Astrocyte of the spinal cord (primary cell): ENCODE data around the gene ZCCHC14.
"Not testable (repeated sequence)": the region's sequence is repeated elsewhere in the genome, so short reads cannot be mapped to it uniquely, and the experiment has no call there.

ENCODE experiments used
- DNase-seq: peaks from one replicate; pipeline ENCODE4 v3.0.0; 2011; ENCODE audit warnings: low read depth, low spot score
- H3K4me3 ChIP-seq: 2 replicates; pipeline ENCODE4 v1.5.1; 2011; ENCODE audit warnings: low read depth, mild to moderate bottlenecking, low read length, moderate library complexity
- in situ Hi-C: cut with HindIII; loops from 2 replicates; pipeline ENCODE4 v1.10.0; 2017; ENCODE audit warnings: low sequenced_read_pairs
- TF ChIP-seq, protein P1 (sequence below): IDR thresholded peaks from 2 replicates; pipeline ENCODE4 v1.5.1; 2012; ENCODE audit warnings: low read depth, mild to moderate bottlenecking, low read length, inconsistent platforms

ZCCHC14 gene

DNA sequence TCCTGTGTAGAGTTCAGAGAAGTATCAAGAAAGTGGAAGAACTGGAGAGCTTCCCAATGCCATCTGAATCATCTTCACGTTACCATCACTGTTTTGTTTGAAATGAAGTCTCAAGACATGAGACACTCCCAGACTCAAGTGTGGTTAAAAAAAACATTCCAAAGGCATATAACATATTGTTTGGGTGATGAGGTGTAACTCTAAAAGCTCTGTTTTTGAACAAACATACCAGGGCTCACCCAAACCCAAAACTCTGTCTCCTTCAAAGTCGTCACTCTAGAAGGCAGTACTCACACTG, 6.3 kb upstream of the ZCCHC14 start:
- in situ Hi-C loops, result no loop called here
- TF ChIP-seq, protein P1, sequence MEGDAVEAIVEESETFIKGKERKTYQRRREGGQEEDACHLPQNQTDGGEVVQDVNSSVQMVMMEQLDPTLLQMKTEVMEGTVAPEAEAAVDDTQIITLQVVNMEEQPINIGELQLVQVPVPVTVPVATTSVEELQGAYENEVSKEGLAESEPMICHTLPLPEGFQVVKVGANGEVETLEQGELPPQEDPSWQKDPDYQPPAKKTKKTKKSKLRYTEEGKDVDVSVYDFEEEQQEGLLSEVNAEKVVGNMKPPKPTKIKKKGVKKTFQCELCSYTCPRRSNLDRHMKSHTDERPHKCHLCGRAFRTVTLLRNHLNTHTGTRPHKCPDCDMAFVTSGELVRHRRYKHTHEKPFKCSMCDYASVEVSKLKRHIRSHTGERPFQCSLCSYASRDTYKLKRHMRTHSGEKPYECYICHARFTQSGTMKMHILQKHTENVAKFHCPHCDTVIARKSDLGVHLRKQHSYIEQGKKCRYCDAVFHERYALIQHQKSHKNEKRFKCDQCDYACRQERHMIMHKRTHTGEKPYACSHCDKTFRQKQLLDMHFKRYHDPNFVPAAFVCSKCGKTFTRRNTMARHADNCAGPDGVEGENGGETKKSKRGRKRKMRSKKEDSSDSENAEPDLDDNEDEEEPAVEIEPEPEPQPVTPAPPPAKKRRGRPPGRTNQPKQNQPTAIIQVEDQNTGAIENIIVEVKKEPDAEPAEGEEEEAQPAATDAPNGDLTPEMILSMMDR, result no peak
- peak; percentile 87 for DNase-seq
- H3K4me3 ChIP-seq, result no peak overlapping the region

DNA sequence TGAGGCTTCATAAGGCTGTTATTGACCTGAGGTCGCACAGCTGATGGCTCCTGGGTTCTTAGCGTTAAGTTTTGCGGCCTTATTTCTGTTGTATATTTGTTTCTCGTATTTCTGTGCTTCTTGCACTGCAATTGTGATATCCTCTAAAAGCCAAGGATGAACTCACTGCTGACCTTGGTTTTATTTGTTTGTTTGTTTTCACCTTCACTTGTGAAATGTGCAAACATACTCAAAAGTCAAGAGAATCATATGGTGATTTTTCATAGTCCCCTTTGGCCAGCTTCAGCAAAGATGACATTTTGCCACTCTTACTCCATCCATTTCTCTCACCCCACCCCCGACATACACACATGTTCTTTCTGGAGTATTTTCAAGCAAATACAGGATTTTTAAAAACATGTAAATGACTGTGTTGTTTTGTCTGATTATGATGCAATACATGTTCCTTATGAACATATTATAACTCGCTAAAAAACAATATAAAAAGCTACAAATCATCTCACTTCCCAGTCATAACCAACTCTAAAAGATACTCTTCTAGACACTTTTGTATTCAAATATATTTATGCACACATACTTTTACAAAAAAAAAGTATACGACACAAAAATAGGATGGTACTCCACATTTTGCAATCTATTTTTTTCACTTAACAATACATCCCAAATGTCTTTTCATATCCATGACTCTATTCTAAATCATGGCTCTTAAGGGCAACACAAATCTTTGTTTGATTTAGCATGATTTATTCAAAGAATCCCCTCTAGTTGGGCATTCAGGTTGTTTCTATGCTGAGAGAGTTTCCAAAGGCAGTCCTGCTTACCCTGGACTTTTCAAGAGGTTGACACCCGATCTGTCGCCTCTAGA, 5.7 kb upstream of the ZCCHC14 start:
- DNase-seq, result no peak
- in situ Hi-C loops, result no loop called here
- TF ChIP-seq, protein P1, result no peak
- H3K4me3 ChIP-seq, result no peak overlapping the region

GRCh38 chr16:87497767-87498290, 5.0 kb upstream of the ZCCHC14 start:
- in situ Hi-C loops, DNase-seq, H3K4me3 ChIP-seq: not testable (repeated sequence)

- DNase-seq, H3K4me3 ChIP-seq, in situ Hi-C loops: not testable (repeated sequence)
Measured at GRCh38 chr16:87497023-87497766, 4.4 kb upstream of the ZCCHC14 start.

DNA sequence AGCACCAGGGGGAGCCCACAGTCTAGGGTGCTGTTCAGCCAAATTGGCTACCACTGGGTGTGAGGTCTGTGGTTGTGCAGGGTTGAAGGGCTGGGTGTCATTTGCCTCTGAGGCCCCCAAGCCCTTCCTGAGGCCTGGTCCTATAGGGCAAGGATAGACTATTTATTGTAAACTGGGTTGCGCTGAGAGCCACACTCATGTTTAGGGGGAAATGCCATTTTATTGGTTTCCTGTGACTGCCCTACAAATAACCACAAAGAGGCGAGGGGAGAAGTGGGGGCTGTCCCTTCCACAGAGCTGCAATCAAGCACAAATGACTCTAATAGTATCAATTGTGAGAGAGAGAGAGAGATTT, 3.6 kb upstream of the ZCCHC14 start:
- in situ Hi-C loops, result no loop called here
- DNase-seq, result no peak
- TF ChIP-seq, protein P1, result no peak
- no peak overlapping the region for H3K4me3 ChIP-seq

- no peak overlapping the region for H3K4me3 ChIP-seq
- TF ChIP-seq, protein P1, result no peak
- no peak for DNase-seq
- in situ Hi-C loops, result no loop called here
Measured at GRCh38 chr16:87495578-87496446, 3.0 kb upstream of the ZCCHC14 start.

DNA sequence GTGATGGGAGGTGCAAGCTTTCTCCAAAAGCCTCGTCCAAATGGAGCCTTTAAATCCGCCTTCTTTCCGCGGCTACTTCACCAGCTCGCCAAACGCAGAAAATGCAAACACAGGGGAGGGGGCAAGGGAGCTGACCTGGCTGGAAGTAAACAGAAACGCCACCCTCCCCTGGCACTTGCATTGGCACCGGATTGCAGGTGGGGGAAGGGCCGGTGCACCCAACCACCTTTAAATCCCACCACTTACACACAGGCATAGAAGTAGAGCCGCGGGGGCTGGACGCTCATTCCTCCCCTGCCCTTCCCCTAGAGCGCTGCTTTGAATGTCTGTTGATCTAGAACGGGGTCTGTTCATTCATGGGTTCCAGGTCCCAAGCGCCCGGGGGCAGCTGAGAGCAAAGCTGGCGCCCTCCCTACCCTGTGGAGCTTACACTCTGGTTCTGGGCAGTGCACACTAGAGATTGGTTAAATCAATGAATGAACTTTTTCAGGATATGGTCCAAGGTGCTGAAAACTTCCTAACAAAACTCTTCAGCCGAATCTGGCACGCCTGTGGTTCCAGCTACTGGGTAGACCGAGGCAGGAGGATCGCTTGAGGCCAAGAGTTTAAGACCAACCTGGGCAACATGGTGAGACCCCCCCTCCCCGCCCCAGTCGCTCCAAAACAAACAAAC, 920 bp upstream of the ZCCHC14 start:
- TF ChIP-seq, protein P1, result no peak
- DNase-seq, result no peak
- H3K4me3 ChIP-seq, result peak overlapping the region; percentile 38
- in situ Hi-C loops, result no loop called here
